HepG2 (cell line): Measurements from ENCODE around the gene PSMD9. TPM values are rescaled to one million over a fixed set of nuclear protein-coding genes. Genes with fewer than 3 reads are reported as not detected.

Experiments used
- ARNTL ChIP-seq: sonication (generic); formaldehyde crosslinking; IDR thresholded peaks from 2 replicates; pipeline ENCODE4 v1.4.0; 2020; ENCODE audit warnings: mild to moderate bottlenecking, missing genetic modification reagents
- BCL6 ChIP-seq: IDR thresholded peaks from 2 replicates; pipeline ENCODE4 v1.6.1; 2016; ENCODE audit warnings: missing genetic modification reagents, missing compliant biosample characterization
- CBX2 ChIP-seq, 2 experiments: fragments of 200-600 bp in 1 of 2; sonication (generic); formaldehyde crosslinking in 1 of 2; IDR thresholded peaks; 2 replicates each; pipeline versions ENCODE4 v1.7.0 to v1.8.1; 2018 to 2022; ENCODE audit warnings: low read depth in 2 of 2, low read length in 1 of 2, mild to moderate bottlenecking in 1 of 2, missing genetic modification reagents in 1 of 2
- CEBPZ ChIP-seq: IDR thresholded peaks from 2 replicates; pipeline ENCODE4 v1.6.1; 2012; ENCODE audit warnings: low read length, improper control_type of control experiment
- CENPBD1 ChIP-seq: sonication (generic); formaldehyde crosslinking; IDR thresholded peaks from 2 replicates; pipeline ENCODE4 v1.8.0; 2022; ENCODE audit warnings: missing genetic modification reagents, low read depth, mild to moderate bottlenecking, borderline replicate concordance
- CENPX ChIP-seq: sonication (generic); formaldehyde crosslinking; IDR thresholded peaks from 2 replicates; pipeline ENCODE4 v1.9.0; 2021; ENCODE audit warnings: mild to moderate bottlenecking, missing genetic modification reagents, moderate library complexity
- DR1 ChIP-seq: sonication (generic); formaldehyde crosslinking; IDR thresholded peaks from 2 replicates; pipeline ENCODE4 v1.8.0; 2021; ENCODE audit warnings: mild to moderate bottlenecking, missing genetic modification reagents, inconsistent platforms
- FOXK1 ChIP-seq: sonication (generic); formaldehyde crosslinking; IDR thresholded peaks from 2 replicates; pipeline ENCODE4 v1.4.0; 2020; ENCODE audit warnings: low read depth, missing genetic modification reagents, borderline replicate concordance
- IRF9 ChIP-seq: sonication (generic); formaldehyde crosslinking; IDR thresholded peaks from 2 replicates; pipeline ENCODE4 v1.8.0; 2022; ENCODE audit warnings: missing genetic modification reagents, mild to moderate bottlenecking, borderline replicate concordance
- IRX3 ChIP-seq: sonication (generic); formaldehyde crosslinking; IDR thresholded peaks from 2 replicates; pipeline ENCODE4 v1.8.1; 2023; ENCODE audit warnings: mild to moderate bottlenecking, low read depth, missing genetic modification reagents, borderline replicate concordance
- JUNB ChIP-seq: sonication (generic); formaldehyde crosslinking; IDR thresholded peaks from 2 replicates; pipeline ENCODE4 v1.8.0; 2022; ENCODE audit warnings: missing genetic modification reagents, mild to moderate bottlenecking, borderline replicate concordance
- PAX8 ChIP-seq: sonication (generic); formaldehyde crosslinking; IDR thresholded peaks from 2 replicates; pipeline ENCODE4 v1.8.0; 2022; ENCODE audit warnings: mild to moderate bottlenecking, missing genetic modification reagents, borderline replicate concordance
- PCBP2 ChIP-seq: fragments of 200-400 bp; formaldehyde crosslinking; optimal IDR thresholded peaks from 2 replicates; pipeline ENCODE3; 2018; ENCODE audit warnings: low read length, low read depth; ENCODE audit not compliant: poor library complexity, severe bottlenecking
- RXRB ChIP-seq: IDR thresholded peaks from 2 replicates; pipeline ENCODE4 v1.6.1; 2016; ENCODE audit warnings: borderline replicate concordance, missing genetic modification reagents, missing compliant biosample characterization
- SNAI1 ChIP-seq: sonication (generic); formaldehyde crosslinking; IDR thresholded peaks from 2 replicates; pipeline ENCODE4 v1.5.0; 2020; ENCODE audit warnings: mild to moderate bottlenecking, missing genetic modification reagents, borderline replicate concordance
- SP1 ChIP-seq, 2 experiments: fragments of 450-650 bp in 1 of 2; sonication (generic) in 1 of 2; formaldehyde crosslinking in 1 of 2; IDR thresholded peaks; 2 replicates each; pipeline versions ENCODE4 v1.4.0 to v1.6.1; 2016 to 2020; ENCODE audit warnings: missing genetic modification reagents in 1 of 2
- SSRP1 ChIP-seq: IDR thresholded peaks from 2 replicates; pipeline ENCODE4 v1.6.1; 2016; ENCODE audit warnings: control low read depth
- TBX3 ChIP-seq: fragments of 450-650 bp; IDR thresholded peaks from 2 replicates; pipeline ENCODE4 v1.6.1; 2017; ENCODE audit warnings: antibody characterized with exemption, mild to moderate bottlenecking, inconsistent platforms, borderline replicate concordance
- TP53 ChIP-seq: sonication (generic); formaldehyde crosslinking; conservative IDR thresholded peaks from 2 replicates; pipeline ENCODE4 v1.4.0; 2020; ENCODE audit warnings: missing genetic modification reagents
- TSC22D2 ChIP-seq: sonication (generic); formaldehyde crosslinking; IDR thresholded peaks from 2 replicates; pipeline ENCODE4 v1.5.1; 2020; ENCODE audit warnings: missing genetic modification reagents, mild to moderate bottlenecking, borderline replicate concordance
- XRCC5 ChIP-seq: fragments of 200-400 bp; formaldehyde crosslinking; optimal IDR thresholded peaks from 2 replicates; pipeline ENCODE3; 2017; ENCODE audit warnings: mild to moderate bottlenecking, low read length
- ZNF124 ChIP-seq: sonication (generic); formaldehyde crosslinking; IDR thresholded peaks from 2 replicates; pipeline ENCODE4 v1.4.0; 2020; ENCODE audit warnings: missing genetic modification reagents
- ZNF160 ChIP-seq: sonication (generic); formaldehyde crosslinking; IDR thresholded peaks from 2 replicates; pipeline ENCODE4 v1.8.0; 2022; ENCODE audit warnings: mild to moderate bottlenecking, inconsistent platforms, missing genetic modification reagents
- ZNF253 ChIP-seq: sonication (generic); formaldehyde crosslinking; IDR thresholded peaks from 2 replicates; pipeline ENCODE4 v1.8.0; 2022; ENCODE audit warnings: mild to moderate bottlenecking, missing genetic modification reagents, borderline replicate concordance
- ZNF441 ChIP-seq: sonication (generic); formaldehyde crosslinking; IDR thresholded peaks from 2 replicates; pipeline ENCODE4 v1.7.0; 2021; ENCODE audit warnings: missing genetic modification reagents, borderline replicate concordance
- polyA plus RNA-seq, 8 experiments: library from polyadenylated mRNA; depleted of rRNA in 3 of 8; stranded (reverse) in 7 of 8; unstranded in 1 of 8; fragments of >200 nt; fragmentation: Illumina TruSeq in 4 of 8; extraction: Trizol in 4 of 8; gene quantifications; 2 replicates each; pipeline versions ENCODE4 v1.2.1 to v1.2.3, GENCODE V29; 2011 to 2016; ENCODE audit warnings: low read depth in 4 of 8, missing spikeins in 1 of 8, mixed read lengths in 1 of 8; ENCODE audit not compliant: insufficient read depth in 1 of 8
- total RNA-seq, 5 experiments: library from RNA; depleted of rRNA; stranded (reverse); fragments of >200 nt; fragmentation: Illumina TruSeq; extraction: Trizol; gene quantifications; 2 replicates each; pipeline ENCODE4 v1.2.3, GENCODE V29; 2016; ENCODE audit warnings: low read depth in 1 of 5

Gene PSMD9
- total and polyA plus RNA-seq, 2 of the 13 experiments (the other 11 are each of a cell fraction or from before 2014, with no cell fraction given): 41.4 to 61.1 TPM

- no peak for TF ChIP-seq IRF9 (CRISPR knock-in tag)
- peak; percentile 91; the same call in 1 of the 2 replicates for TF ChIP-seq ZNF253 (CRISPR knock-in tag)
- peak; percentile 60; the same call in 1 of the 2 replicates for TF ChIP-seq RXRB
- TF ChIP-seq TSC22D2 (CRISPR knock-in tag): peak; percentile 59; the same call in 1 of the 2 replicates
- peak; percentile 73; the same call in 1 of the 2 replicates for TF ChIP-seq DR1
- TF ChIP-seq SNAI1 (CRISPR knock-in tag): peak; percentile 77; the same call in 1 of the 2 replicates
- TF ChIP-seq JUNB (CRISPR knock-in tag): no peak; the same call in 1 of the 2 replicates
- TF ChIP-seq PCBP2: no peak
- no peak for TF ChIP-seq TBX3
- no peak for TF ChIP-seq CENPX (CRISPR knock-in tag)
- TF ChIP-seq BCL6 (CRISPR knock-in tag): peak; percentile 54
- 0 out of 2 replicates have a peak, but pooled peaks have one; percentile 60 for TF ChIP-seq IRX3 (CRISPR knock-in tag)
- TF ChIP-seq ZNF160 (CRISPR knock-in tag): peak; percentile 84
- peak; percentile 77 for TF ChIP-seq FOXK1 (CRISPR knock-in tag)
- peak; percentile 74 for TF ChIP-seq ZNF124 (CRISPR knock-in tag)
- no peak for TF ChIP-seq TP53 (CRISPR knock-in tag)
- TF ChIP-seq SSRP1 (CRISPR knock-in tag): no peak
- TF ChIP-seq CENPBD1 (CRISPR knock-in tag): no peak
- TF ChIP-seq CBX2 (IDR thresholded peaks at IDR 0.05; ENCODE audit: low read depth, low read length): no peak
- TF ChIP-seq CBX2 (CRISPR knock-in tag; IDR thresholded peaks at IDR 0.05; ENCODE audit: low read depth): no peak
- peak; percentile 40; the same call in 1 of the 2 replicates for TF ChIP-seq ZNF441
- peak; percentile 62 for TF ChIP-seq XRCC5
- TF ChIP-seq ARNTL: peak; percentile 98
- no peak for TF ChIP-seq CEBPZ
- TF ChIP-seq SP1 (IDR thresholded peaks at IDR 0.05): no peak
- peak; percentile 94 for TF ChIP-seq SP1 (CRISPR knock-in tag; IDR thresholded peaks at IDR 0.05)
- peak; percentile 93; the same call in 1 of the 2 replicates for TF ChIP-seq PAX8 (CRISPR knock-in tag)
Measured at GRCh38 chr12:121888478-121889273, at the start of gene PSMD9 (continued).
